Pons (tissue), 1 donor: ENCODE data around the gene VTN.
"Not testable (repeated sequence)": the region's sequence is repeated elsewhere in the genome, so short reads cannot be mapped to it uniquely, and the experiment has no call there.

Experiments
- DNase-seq: peaks from one replicate; pipeline ENCODE4 v3.0.0-alpha.2; 2016; ENCODE audit warnings: low spot score

VTN gene

GRCh38 chr17:28342313-28342712, 27.8 kb downstream of the VTN start:
- DNase-seq, result no peak

DNA sequence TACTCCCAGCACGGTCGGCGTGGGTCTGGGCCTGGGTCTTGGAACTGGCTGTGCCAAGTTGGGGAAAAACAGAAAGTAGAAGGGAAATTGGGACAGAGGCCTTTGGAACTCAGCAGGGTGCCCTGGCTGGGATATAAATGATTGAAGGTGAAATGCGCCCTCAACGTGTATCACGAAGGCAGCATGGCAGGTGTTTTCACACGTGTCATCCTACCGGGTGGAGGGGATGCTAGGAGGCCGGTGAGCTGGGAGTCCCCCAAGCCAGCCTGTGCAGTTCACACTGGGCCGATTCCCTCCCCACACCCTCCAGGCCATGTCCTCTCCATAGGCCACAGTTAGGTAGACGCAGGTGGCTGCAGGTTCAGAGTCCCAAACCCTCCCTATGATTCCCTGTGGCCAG, 28.6 kb downstream of the VTN start:
- DNase-seq, result no peak

DNA sequence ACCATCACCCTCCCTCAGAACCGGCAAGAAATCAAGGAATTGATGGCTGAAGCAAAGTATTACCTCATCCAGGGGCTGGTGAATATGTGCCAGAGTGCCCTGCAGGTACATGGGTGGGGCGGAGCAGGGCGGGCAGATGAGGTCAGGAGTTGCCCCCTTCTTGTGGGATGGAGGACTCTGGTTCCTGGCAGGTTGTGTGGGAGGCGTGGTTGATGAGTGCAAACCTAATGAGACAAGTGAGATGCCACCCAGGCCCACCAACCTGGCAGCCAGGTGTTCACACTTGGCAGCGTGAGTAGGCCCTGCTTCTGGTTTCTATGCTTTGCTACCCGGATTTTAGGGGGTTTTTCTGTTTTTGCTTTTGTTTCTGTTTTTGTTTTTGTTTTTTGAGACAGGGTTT, 29.7 kb downstream of the VTN start:
- no peak for DNase-seq

DNA sequence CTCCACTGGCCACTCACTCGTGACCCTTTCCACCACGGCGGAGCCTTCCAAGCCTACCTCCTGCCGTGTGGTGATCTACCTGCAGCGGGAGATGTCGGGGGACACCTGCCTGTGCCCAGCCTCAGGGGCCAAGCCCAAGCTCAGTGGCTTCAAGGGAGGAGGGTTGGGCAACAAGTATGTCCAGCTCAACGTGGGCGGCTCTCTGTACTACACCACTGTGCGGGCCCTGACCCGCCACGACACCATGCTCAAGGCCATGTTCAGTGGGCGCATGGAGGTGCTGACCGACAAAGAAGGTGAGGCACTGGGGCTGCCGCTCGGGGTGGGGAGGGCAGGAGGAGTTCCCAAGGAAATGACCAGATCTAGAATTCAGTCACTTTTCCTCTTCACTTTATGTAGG, 30.7 kb downstream of the VTN start:
- DNase-seq, result no peak

- not testable (repeated sequence) for DNase-seq
These were observed 31.3 kb downstream of the VTN start for GRCh38 chr17:28338769-28339212.

- no peak for DNase-seq
These were observed 31.9 kb downstream of the VTN start for GRCh38 chr17:28338056-28338768.

DNA sequence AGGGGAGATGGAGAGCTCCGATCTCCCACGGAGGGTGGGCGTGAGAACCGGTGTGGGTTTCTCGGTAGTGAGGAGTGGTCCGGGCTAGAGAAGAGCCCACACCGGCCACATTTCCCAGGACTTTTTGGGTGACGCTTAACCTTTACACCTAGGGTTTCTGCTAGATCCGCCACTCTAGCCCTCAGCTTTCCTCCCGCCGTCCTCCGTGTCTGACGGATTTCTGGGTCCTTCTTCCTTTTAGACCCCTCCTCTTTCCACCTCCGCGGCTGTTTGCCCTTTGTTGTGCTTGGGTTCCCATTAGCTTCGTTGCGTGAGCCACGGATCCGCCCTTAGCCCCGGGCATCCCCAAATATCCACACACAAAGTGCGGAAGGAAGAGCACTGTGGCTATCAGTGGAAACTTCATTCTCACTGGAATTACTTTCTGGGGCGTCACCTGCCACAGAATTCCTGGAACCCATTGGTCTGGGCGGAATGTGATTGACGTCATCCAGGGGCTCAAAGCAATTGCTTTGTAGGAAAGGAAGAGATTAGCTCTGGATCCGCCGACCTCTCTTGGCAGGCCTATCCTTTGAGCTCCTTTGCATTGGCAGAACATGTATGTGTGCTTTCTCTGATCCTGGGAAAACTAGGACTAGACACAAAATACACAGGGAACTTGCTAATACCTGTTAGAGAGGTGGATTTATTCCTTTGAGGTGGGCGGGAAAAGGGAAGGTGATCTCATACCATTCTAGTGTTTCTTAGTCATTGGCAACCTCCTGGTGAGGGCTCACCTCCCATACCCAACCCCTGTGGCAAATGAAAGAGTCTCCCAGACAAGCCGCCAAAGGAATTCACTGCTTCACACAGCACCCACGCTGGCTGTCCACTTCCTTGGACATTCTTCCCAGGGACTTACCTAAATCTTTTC, 33.9 kb downstream of the VTN start:
- peak; percentile 42 for DNase-seq

GRCh38 chr17:28335201-28335958, 34.7 kb downstream of the VTN start, which contains the start of the genes IFT20 and TNFAIP1:
IFT20 (minus strand) TSS chr17:28335472; CDS start chr17:28331985, 3,487 bp downstream.
TNFAIP1 (plus strand) TSS chr17:28335761; CDS start chr17:28339522, 3,761 bp downstream.
- DNase-seq, result peak; percentile 100

- DNase-seq, result no peak
These were observed 35.4 kb downstream of the VTN start for GRCh38 chr17:28334666-28335200.

- no peak for DNase-seq
These were observed 35.9 kb downstream of the VTN start for GRCh38 chr17:28334171-28334570.

DNA sequence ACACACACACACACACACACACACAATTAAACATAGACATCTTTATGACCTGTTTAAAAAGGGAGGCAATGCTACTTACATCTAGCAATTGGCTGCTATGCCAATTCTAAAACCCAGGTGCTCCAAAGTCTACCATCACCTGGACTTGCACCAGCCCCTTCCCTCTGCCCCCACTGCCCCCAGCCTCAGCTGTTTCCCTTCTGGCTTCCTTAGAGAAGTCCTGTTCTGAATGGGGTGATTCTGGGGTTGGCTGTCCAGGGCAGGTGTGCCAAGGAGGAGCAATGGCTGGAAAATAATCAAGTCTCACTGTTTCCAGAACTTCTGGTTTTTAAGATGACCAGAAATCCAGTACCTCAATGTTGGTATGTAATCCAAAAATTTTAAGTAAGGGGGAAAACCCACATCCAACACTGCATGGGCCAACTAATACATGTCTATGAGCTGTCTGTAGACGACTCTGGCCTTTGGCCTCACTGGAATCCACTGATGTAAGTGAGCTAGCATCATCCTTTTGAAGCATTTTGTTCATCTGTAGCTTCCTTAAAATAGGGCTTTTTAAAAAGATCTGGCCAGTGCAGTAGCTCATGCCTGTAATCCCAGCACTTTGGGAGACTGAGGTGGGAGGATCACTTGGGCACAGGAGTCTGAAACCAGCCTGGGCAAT, 36.9 kb downstream of the VTN start:
- no peak for DNase-seq

- DNase-seq, result no peak
These were observed 38.2 kb downstream of the VTN start for GRCh38 chr17:28331891-28332420.

DNA sequence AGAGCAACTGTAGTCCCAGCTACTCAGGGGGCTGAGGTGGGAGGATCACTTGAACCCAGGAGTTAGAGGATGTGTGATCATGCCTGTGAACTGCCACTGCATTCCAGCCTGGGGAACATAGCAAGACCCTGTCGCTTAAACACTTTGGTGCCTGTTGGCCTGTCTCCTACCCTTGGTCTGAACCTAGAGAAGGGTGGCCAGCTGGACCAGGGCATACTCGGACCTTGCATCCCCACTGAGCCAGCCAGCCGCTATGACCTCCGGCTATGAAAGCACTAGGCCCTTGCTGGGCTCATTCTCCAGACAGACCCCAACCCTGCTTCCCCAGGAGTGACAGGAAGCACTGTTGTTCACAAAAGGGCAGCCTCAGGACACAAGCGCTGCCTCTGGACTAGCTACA, 39.4 kb downstream of the VTN start:
- DNase-seq, result no peak

DNA sequence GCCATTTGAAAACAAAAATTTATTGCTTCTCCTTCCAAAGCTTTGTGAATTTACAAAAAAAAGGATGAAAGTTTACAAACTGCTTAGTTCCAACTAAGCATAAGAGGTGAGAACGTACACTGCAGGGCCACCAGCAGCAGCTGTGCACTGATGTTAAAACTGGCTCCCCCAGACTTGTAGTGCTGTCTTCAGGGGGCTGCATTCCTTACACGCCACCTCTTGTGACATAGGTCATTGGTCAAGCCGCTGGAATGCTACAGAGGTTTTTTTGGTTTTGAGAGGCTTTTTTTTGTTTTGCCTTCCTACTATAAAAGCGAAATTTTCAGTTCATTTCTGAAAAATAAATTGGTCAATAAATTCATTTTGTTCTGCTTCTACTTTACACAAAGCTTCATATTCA, 41.8 kb downstream of the VTN start:
- DNase-seq, result no peak

GRCh38 chr17:28327709-28328108, 42.4 kb downstream of the VTN start:
- DNase-seq, result no peak

DNA sequence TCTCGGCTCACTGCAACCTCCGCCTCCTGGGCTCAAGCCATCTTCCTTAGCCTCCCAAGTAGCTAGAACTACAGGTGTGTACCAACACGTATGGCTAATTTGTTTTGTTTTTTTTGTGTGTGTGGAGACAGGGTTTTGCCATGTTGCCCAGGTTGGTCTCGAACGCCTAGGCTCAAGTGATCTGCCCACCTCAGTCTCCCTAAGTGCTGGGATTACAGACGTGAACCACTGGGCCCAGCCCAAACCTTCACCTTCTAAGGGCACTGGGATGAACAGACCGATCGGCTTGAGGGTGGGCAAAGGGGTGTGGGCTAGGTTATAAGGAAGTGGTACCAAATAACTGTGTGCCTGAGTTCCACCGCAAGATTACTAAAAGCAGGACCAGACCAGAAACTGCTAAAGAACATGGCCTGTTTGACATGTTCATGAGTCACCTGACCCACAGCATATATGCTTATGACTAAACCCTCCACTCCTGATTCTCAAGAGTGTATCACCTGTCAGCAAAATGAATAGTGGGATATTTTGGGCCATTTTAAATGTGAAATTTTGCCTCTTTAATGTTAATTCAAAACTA, 43.0 kb downstream of the VTN start:
- DNase-seq, result no peak

DNA sequence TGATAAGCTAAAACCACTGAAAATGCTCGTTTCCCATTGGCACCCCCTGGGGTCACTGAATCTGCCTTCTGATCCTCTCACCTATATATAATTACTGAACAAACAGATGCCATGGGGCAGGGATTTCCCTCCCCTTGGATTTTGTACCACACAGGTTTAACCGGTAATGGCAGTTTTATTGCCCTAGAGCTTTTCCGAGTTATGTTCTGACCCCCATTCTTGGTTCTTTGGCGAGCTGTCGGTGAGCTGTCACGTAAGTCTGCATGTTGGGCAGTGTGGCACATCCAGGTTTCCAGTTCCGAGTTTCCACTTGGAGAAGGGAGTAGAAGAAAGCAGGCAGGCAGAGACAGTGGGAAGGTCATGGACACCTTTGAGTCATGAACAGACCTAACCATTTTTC, 44.0 kb downstream of the VTN start:
- DNase-seq, result no peak

GRCh38 chr17:28325211-28325610, 44.9 kb downstream of the VTN start:
- no peak for DNase-seq

DNA sequence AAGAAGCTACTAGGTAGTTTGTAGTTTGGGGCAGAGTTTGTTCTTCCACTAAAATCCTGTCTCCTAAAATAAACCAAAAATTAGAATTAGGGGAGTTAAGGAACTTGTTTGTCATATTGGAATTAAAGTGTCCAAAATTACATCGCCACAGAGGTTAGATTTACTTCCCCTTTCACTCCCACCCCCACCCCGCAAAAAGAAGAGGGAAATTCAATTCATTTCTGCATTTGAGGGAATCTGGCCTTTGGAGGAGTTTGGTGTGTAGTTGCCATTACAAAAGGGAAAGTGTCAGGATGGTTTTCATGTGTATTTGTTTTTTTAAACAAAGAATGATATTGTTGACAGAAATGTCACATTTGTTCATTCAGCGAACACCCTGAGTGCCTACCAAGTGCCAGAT, 45.3 kb downstream of the VTN start:
- no peak for DNase-seq

- no peak for DNase-seq
These were observed 45.8 kb downstream of the VTN start for GRCh38 chr17:28324267-28324745.
